NCI-H2196 treated with DMSO at 0.1 percent for 48 hours (cell line): ENCODE results near the gene KLRG1.

ENCODE experiments used
- DNase-seq: peaks from one replicate; lab custom pipeline; 2025; ENCODE audit not compliant: unreplicated experiment; lab: John Stamatoyannopoulos, UW

The KLRG1 gene

DNA sequence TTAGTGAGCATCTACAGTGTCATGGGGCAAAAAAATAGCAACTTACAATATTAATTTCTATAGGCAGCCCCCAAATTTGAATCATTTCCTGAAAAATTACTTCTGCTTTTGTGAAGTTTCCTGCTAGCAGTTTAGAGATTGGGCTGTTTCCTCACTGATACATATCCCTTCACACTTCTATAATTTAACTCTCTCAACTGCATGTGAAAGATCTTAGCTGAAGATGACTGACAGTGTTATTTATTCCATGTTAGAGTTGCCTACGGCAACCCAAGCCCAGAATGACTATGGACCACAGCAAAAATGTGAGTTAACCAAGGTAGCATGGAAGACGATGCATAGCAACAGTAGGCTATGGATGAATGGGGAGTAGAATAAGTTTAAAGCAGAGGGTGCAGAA lies at the start of gene KLRG1:
KLRG1 (plus strand) TSS at position 134 of the 400 bp plus-strand sequence; CDS start at position 224, 90 bp downstream.
- no peak for DNase-seq

DNA sequence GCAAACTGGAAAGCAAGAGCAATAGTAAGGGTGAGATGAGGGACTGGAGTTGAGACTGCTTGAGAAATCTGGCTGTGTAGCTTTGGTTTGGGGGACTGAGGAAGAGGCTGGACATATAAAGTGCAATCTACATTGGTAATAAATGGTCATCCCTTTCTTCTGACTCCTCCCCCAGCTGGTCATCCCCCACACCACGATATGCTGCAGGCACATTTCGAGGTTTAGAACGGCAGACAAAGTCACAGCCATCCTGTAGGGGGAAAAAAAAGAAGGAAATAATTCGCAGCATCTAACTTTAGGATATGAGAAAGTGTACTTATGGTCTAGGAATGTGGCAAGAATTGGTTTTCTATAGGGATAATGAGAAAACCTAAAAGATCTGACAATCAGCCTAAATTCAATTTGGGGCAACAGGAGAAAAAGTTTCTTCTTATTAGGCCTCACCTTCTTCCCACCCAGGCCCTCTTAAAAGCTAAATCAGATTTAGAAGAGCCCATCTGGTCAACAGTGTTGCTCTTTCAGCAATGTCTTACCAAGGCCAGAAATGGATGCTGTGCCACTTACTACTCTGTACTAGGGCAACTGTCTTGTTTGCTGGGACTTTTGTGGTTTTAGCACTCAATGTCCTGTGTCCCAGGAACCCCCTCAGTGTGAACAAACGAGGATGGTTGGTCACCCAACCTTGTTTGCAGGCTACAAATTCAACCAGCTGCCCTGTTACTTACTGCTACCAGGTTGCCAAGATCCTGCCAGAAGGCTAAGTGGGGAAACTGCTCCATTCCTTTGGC lies 47.5 kb upstream of the KLRG1 start:
- no peak for DNase-seq

DNA sequence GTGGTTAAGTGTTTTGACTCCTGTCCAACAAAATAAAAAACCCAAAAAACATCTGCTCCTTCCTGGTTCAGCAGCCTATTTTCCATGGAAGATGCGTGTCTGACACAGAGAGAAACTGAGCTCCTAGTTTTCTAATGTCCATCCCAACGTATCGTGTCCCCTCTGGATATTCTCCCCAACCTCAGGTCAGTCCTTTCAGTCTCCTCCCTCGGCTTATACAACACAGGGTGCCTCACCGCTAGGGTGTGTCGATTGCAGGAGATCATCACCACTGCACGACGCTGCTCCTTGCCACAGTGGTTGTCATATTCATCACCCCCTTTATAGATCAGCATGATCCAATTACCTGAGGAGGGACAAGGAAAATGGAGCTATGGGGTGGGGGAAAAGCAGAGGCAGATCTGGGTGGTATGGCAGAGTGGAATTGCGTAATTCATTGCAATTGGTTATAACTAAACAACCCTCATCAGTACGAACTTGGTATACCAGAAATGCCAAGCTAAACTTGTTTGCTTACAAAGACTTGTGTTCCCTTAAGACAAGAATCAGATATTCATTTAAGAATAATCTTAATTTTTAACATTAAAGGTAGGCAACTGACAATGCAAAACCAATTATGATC lies 45.7 kb upstream of the KLRG1 start:
- DNase-seq, result no peak

DNA sequence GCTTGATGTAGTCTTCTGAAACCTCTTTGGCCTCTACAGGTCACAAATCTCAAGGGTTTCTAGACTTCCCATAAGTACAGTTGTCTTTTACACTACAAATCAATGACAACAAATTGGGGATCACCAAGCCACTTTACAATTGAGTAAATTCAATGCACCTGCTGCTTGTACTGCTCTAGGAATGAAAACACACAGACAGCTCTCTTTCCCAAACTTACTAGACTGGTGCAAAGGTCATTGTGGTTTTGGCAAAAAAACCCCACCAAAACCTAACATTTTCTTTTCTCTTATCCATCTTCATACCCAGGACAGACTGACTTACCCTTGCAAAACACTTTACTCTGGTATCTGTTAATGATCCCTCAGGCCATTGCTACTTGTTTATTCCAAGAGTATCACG lies 42.6 kb upstream of the KLRG1 start:
- DNase-seq, result no peak

DNA sequence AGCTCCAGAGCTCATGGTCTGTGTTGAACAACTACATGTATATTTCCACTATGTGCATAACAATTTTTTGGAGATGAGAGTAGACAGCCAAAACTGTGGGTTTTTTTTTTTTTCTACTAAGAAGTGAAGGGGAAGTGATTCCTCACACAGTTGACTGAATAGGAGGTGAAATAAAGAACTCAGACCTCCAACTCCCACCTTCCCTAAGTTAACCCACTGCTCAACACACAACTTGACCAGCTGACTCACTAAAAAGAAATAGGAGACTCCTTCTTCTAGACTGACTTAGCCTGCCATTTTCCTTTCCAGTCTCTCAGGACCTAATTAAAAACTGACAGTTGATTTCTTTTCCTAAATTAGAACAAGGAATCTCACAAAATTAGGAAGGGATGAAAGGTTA lies 41.6 kb upstream of the KLRG1 start:
- no peak for DNase-seq

DNA sequence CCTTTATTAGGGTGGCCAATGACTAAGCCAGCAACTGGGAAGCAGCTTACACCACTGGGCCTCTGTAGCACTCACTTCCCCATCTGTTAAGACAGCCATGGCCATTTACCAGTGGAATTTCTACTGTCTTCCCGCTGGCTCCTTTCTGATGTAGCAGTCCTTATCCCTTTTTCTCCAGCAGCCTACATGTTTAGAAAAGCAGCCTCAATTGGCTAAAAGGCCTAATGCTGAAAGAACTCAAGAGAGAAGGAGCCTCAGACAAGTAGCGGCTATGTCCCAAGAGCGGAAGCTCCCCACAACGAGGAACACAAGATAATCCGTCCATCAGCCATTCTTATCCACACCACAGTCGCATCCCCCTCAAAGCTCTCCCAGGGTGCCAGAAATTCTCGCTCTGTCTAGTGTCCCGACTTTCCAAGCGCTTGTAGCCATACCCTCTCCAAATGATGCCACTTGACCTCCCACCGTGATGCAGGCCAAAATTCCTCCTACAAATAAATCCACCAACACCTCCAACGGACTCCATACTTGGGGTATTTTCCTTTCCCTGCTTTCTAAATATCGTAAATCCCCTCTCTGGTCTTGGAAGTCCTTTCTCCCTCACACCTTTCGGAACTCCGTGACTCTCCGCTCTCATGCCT lies 40.5 kb upstream of the KLRG1 start:
- DNase-seq, result no peak

DNA sequence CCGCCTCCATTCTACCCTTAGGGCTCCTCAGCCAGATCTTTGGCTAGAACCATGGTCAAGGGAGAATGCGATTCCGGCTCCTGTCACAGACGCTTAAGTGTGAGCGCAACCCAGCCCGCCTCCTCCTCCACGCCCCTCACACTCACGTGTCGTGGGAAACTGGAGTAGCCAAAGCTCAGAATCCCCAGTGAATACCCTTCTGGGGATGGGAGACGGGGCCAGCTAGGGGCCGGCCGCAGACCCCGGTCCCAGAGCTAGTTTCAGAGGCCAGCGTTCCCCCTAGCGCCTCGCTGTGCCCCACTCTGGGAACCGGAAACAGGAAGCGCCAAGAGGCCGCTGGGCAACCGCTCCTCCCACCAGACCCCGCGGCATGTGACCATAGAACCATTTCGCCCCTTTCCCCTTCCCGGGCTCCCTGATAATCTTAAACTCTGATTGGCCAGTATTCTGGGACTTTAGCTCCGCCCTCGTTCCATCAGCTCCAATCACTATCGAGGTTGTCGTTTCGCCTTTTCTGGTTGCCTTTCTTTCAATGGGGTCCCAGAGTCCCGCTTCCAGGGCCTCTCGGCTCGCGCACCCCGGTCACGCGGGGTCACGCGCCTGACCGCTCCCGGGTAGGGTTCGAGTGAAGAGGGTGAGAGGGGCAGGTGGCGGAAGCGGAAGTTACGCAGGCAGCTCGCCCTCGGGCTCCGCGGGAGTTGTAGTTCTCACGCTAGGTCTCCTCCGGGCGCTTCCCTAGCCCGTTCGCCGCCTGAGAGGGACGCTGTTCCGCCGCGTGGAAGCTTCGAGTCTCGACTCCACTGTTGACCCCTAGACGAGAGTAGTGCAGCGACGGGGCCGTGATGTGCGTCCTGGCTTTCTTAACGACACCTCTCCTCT lies 39.8 kb upstream of the KLRG1 start, which contains the start of gene M6PR:
M6PR (minus strand) TSS at position 304 of the 879 bp plus-strand sequence. CDS start 3,241 bp downstream, outside the sequence.
- peak; percentile 92 for DNase-seq

DNA sequence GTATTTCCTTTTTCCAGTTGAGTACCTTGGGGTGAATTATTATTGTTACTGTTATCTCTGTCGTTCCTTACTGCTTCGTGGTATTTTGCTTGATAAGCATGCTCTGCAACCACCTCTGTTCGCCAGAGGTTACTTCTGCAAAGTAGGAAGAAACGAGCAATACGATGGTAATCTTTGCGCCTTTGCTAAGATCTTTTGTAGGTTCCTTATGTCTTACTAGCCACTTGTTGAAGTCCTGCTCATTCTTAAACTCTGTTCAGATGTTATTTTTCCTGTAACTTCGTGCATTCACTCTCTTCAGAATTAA lies 39.2 kb upstream of the KLRG1 start:
- no peak for DNase-seq

DNA sequence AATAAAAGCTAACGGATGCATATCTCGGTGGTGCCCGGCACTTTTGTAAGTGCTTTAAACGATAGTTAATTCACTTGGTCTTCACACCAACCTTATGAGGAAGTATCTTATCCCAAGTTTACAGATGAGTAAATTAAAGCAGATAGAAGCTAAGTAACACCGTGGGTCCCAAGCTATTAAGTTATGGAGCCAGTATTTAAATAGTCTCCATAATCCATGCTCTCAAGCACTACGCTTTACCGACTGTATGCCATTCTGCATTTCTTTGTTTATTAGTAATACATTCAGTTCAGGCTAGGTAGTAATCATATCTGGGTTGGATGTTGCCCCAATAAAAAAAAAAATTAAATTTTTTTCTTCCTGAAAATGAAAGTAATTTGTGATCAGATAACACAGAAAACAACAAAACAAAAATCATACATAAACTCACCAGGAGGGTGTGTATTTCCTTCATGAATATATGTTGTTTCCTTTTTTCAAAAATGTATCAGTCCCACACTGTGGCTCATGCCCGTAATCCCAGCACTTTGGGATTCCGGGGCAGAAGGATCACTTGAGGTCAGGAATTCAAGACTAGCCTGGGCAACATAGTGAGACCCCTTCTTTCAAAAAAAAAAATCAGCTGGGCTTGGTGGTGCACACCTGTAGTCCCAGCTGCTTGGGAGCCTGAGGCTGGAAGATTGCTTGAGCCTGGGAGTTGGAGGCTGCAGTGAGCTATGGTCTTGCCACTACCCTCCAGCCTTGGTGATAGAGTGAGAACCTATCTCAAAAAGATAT lies 38.5 kb upstream of the KLRG1 start:
- DNase-seq, result no peak

DNA sequence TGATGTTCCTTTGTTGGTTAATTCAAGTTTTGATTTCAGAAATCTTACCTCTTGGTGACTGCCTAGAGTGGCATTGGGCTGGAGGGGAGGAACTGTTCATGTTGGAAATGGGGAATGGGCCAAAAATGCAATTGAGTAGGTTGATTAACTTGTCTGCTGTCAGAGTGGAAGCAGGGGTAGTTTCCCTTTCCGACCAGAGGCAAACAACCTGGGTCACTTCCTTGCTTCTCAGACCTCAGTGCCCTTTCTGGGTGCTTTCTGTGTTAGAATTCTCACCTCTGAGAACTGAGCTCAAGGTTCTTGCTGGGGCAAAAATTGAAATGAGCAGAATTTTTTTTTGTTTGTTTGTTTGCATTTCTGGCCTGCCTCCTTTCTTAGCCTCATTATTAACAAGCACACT lies 37.6 kb upstream of the KLRG1 start:
- DNase-seq, result no peak

DNA sequence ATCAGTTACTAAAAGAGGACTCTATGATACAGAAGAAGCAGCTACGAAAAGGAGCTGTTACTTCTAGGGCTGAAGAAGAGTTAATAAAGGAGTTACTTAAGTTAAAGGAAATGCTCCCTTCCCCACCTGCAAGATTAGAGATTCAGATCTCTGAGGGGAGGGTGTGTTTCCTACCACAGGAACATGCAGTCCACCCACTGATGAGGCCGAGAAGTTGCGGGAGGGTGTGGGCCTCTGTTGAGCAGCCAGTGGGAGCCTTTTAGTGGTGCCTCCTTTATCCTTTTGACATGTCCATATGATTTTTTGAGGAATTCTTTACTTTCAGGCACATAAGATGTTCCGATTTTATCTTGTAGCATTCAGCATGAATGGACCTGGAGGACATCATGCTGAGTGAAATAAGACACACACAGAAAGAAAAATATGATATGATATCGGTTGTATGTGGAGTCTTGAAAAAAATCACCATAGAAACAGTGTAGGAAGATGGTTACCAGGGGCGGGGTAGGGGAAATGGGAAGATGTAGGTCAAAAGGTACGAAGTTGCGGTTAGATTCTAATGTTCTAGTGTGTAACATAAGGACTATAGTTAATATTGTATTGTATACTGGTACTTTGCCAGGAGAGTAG lies 35.5 kb upstream of the KLRG1 start:
- no peak for DNase-seq

DNA sequence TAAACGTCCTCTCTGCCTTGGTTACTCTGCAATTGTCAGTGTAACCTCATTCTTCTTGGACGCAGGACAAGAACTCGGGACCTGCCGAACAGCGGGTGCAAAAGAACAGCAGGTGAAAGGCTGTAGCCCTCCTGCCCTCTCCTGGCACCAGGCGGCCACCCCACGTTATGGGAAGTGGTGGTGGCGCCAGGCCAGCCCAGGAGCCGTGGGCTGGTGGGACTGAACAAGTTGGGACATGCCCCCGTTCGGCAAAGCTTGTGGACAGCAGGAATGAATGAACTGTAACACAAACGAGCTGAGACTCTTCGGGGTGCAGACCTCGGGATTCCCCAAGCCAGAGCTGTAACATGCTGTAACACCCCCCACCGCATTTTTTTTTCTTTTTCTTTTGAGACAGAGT lies 33.3 kb upstream of the KLRG1 start:
- DNase-seq, result no peak

DNA sequence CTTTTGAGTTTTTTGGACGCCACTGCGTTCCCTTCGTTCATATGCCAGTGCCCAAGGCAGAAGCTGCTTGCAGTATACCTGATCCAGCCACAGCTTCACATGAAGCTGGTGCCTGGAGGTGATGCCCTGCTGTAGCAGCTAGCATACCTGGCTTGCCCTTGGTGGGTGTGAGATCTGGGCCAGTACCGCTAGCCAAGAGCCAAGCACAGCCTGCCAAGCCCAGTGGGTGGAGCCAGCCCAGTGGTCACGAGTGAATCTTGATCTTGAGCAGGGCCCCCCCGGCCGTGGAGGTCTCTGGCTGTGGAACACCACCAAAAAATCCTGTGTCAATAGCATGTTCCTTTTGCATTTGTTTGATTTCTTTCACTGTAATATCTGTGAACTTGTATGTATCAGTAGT lies 32.6 kb upstream of the KLRG1 start:
- DNase-seq, result no peak

DNA sequence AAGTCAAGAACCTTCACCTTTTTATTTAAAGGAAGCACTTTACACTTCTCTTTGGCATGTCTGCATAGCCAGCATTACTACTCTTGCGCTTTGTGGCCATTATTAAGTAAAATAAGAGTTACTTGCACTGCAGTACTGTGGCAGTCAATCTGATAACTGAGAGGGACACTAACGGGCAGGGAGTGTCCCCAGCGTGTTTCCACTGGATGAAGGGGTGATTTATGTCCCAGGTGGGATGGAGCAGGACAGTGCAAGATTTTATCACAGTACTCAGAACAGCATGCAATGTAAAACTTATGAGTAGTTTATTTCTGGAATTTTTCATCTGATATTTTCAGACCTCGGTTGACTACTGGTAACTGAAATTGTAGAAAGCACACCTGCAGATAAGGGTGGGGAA lies 31.8 kb upstream of the KLRG1 start:
- no peak for DNase-seq

DNA sequence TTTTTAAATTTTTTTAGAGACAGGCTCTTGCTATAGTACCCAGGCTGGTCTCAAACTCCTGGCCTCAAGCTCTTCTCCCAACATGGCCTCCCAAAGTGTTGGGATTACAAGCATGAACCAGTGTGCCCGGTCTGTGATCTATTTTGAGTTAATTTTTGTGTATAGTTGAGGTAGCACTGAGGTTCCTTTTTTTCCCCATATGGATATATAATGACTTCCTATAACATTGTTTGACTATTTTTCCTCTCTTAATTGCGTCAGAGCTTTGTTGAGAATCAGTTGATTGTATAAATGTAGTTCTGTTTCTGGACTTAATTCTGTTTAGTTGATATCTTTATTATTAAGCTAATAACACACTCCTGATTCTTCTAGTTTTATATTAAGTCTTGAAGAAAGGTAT lies 31.3 kb upstream of the KLRG1 start:
- DNase-seq, result no peak

DNA sequence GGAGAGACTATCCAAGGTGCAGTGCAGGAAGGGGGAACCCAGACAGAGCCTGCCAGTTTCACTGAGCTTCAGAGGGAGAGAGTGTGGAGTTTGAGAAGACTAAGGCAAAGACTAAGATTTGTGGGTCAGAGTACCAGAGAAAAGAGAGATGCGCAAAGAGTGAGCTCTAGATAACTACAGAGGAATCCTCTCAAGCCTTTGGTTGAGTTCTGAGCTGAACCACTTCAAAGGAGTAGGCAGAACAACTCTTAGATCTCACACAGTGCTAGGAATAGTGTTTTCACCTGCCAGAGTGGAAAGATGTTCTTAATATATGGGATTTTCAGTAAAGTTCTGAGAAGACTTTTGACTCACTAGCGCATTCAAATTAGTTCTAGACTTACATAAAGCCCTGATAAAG lies 29.2 kb upstream of the KLRG1 start:
- DNase-seq, result no peak

DNA sequence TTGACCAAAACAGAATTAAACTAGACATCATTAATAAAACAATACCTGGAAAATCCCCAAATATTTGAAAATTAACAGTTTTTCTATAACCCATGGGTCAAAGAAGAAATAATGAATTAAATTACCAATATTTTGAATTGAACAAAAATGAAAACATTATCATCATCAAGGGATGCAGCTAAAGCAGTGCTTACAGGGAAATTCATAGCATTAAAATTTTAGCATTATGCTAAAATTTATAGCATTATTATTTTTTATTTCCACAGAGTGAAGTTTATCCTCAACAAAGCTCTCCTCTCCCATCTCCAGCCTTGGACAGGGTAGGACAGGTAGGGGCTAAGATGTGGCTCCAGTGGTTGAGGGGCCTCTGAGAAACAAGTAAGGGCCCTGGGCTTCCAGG lies 20.6 kb upstream of the KLRG1 start:
- no peak for DNase-seq

DNA sequence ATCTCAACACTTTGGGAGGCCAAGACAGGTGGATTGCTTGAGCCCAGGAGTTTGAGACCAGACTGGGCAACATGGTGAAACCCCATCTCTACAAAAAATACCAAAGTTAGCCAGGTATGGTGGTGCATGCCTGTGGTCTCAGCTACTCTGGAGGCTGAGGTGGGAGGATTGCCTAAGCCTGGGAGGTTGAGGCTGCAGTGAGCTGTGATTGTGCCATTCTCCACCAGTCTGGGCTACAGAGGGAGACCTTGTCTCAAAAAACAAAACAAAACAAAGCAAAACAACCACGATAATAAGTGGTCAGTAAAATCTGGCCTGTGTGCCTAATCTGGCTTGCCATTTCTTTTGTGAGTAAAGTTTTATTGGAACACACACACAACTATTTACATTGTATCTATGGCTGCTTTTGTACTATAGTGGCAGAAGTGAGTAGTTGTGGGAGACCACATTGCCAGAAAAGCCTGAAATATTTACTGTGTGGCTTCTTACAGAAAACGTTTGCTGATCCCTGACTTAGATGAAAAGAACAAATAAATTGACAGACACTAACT lies 19.4 kb upstream of the KLRG1 start:
- DNase-seq, result no peak

DNA sequence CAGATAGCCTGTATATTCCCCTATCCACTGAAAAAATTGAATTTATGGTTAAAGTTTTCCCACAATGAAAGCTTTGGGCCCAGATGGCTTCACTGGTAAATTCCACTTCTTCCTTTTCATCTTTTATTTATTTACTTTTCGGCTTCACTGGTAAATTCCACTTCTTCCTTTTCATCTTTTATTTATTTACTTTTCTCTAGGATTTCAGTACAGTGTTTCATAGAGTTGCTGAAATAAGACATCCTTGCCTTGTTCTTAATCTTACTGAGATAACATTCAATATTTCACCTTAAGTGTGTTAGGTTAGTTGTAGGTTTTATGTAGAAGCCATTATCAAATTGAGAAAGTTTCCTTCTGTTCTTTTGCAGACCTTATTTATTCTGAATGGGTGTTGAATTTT lies 18.9 kb upstream of the KLRG1 start:
- DNase-seq, result no peak

DNA sequence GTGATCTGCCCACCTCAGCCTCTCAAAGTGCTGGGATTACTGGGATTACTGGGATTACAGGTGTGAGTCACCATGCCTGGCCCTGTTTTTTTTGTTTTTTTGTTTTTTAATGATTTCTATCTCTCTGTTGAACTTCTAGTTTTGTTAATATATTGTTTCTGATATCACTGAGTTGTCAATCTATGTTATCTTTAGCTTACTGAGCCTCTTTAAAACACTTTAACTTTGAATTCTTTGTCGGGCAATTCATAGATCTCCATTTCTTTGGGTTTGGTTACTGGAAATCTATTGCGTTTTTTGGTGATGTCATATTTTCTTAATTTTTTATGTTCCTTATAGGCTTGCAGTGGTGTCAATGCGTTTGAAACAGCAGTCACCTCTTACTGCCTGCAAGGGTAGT lies 9.2 kb upstream of the KLRG1 start:
- DNase-seq, result no peak
